Stimulated activated CD4-positive, alpha-beta T cell treated with anti-CD3 and anti-CD28 coated beads, Interleukin-1b, Interleukin-23, amount 100 ng/mL, for 1 hour (primary cell): ENCODE data around the gene XYLT1.

ENCODE experiments used
- DNase-seq, 2 donors: peaks; one replicate each; pipeline ENCODE4 v3.0.0-alpha.2; 2020; ENCODE audit warnings: low read depth in 2 of 2

The XYLT1 gene

GRCh38 chr16:17457513-17457912 is 13.2 kb downstream of the XYLT1 start:
- DNase-seq: no peak

GRCh38 chr16:17454162-17454730 is 16.5 kb downstream of the XYLT1 start:
- DNase-seq: no peak

- DNase-seq: no peak
These were observed 17.3 kb downstream of the XYLT1 start for GRCh38 chr16:17453364-17454038.

GRCh38 chr16:17452922-17453321 is 17.8 kb downstream of the XYLT1 start:
- no peak for DNase-seq

GRCh38 chr16:17451843-17452242 is 18.9 kb downstream of the XYLT1 start:
- DNase-seq: no peak

- DNase-seq: no peak
These were observed 20.5 kb downstream of the XYLT1 start for GRCh38 chr16:17450291-17450690.

- no peak for DNase-seq
These were observed 21.8 kb downstream of the XYLT1 start for GRCh38 chr16:17448640-17449638.

- DNase-seq: no peak
These were observed 23.6 kb downstream of the XYLT1 start for GRCh38 chr16:17447101-17447569.

GRCh38 chr16:17446661-17447060 is 24.1 kb downstream of the XYLT1 start:
- no peak for DNase-seq

GRCh38 chr16:17445421-17445820 is 25.3 kb downstream of the XYLT1 start:
- no peak for DNase-seq

- DNase-seq: no peak
These were observed 26.1 kb downstream of the XYLT1 start for GRCh38 chr16:17444658-17445057.

GRCh38 chr16:17440131-17440530 is 30.6 kb downstream of the XYLT1 start:
- no peak for DNase-seq

GRCh38 chr16:17439580-17439979 is 31.2 kb downstream of the XYLT1 start:
- DNase-seq: no peak

- DNase-seq: no peak
These were observed 32.8 kb downstream of the XYLT1 start for GRCh38 chr16:17437981-17438380.

- no peak for DNase-seq
These were observed 33.5 kb downstream of the XYLT1 start for GRCh38 chr16:17437127-17437720.

GRCh38 chr16:17435318-17435717 is 35.4 kb downstream of the XYLT1 start:
- DNase-seq: no peak

- DNase-seq: no peak
These were observed 36.9 kb downstream of the XYLT1 start for GRCh38 chr16:17433577-17434451.

- DNase-seq: no peak
These were observed 37.7 kb downstream of the XYLT1 start for GRCh38 chr16:17432901-17433576.

GRCh38 chr16:17431968-17432625 is 38.7 kb downstream of the XYLT1 start:
- no peak for DNase-seq

GRCh38 chr16:17431012-17431411 is 39.7 kb downstream of the XYLT1 start:
- no peak for DNase-seq
